Endometrial microvascular endothelial cells (primary cell): ENCODE data around the gene RAX2. TPM values are rescaled to one million over a fixed set of nuclear protein-coding genes. Genes with fewer than 3 reads are reported as not detected.

Source experiments
- in situ Hi-C: cut with HindIII; loops from 2 replicates; pipeline ENCODE4 v1.10.0; 2017; ENCODE audit warnings: low sequenced_read_pairs, low pct_unique_long_range_greater_than_20kb; ENCODE audit errors: inconsistent ontology term
- total RNA-seq: library from RNA; depleted of rRNA; stranded (reverse); fragments of >200 nt; gene quantifications from one replicate; pipeline ENCODE4 v1.2.3, GENCODE V29; 2015; ENCODE audit errors: inconsistent ontology term

Gene RAX2
- total RNA-seq, 1 donor from 2014 or later, result not detected

GRCh38 chr19:3740431-3740830, 31.6 kb downstream of the RAX2 start:
- in situ Hi-C loops, result no loop called here

- in situ Hi-C loops, result no loop called here
Observed at GRCh38 chr19:3738477-3739220, 33.4 kb downstream of the RAX2 start.

- in situ Hi-C loops, result no loop called here
Observed at GRCh38 chr19:3737487-3738205, 34.4 kb downstream of the RAX2 start.

- in situ Hi-C loops, result no loop called here
Observed at GRCh38 chr19:3736106-3736724, 35.8 kb downstream of the RAX2 start.

- in situ Hi-C loops, result no loop called here
Observed at GRCh38 chr19:3734310-3734600, 37.8 kb downstream of the RAX2 start.

GRCh38 chr19:3733549-3734309, 38.3 kb downstream of the RAX2 start:
- in situ Hi-C loops, result no loop called here

- in situ Hi-C loops, result no loop called here
Observed at GRCh38 chr19:3732108-3732507, 39.9 kb downstream of the RAX2 start.

GRCh38 chr19:3730457-3730958, 41.5 kb downstream of the RAX2 start:
- in situ Hi-C loops, result no loop called here

GRCh38 chr19:3725640-3726310, 46.3 kb downstream of the RAX2 start:
- in situ Hi-C loops, result no loop called here

- in situ Hi-C loops, result no loop called here
Observed at GRCh38 chr19:3725121-3725520, 46.9 kb downstream of the RAX2 start.

- in situ Hi-C loops, result no loop called here
Observed at GRCh38 chr19:3723883-3724282, 48.1 kb downstream of the RAX2 start.

- in situ Hi-C loops, result no loop called here
Observed at GRCh38 chr19:3723110-3723488, 48.9 kb downstream of the RAX2 start.

GRCh38 chr19:3722443-3723109, 49.5 kb downstream of the RAX2 start:
- in situ Hi-C loops, result no loop called here

GRCh38 chr19:3721887-3722442, 50.1 kb downstream of the RAX2 start:
- in situ Hi-C loops, result no loop called here

- in situ Hi-C loops, result no loop called here
Observed at GRCh38 chr19:3721131-3721886, 50.7 kb downstream of the RAX2 start.

- in situ Hi-C loops, result no loop called here
Observed at GRCh38 chr19:3720349-3720917, 51.6 kb downstream of the RAX2 start.

GRCh38 chr19:3719868-3720267, 52.2 kb downstream of the RAX2 start:
- in situ Hi-C loops, result no loop called here
